Transverse colon (tissue), 4 donors: Measurements from ENCODE around the gene CPVL. TPM values are rescaled to one million over a fixed set of nuclear protein-coding genes. Genes with fewer than 3 reads are reported as not detected.

ENCODE experiments used
- DNase-seq: peaks from one replicate; pipeline ENCODE4 v3.0.0-alpha.2; 2019
- H3K27ac ChIP-seq, 4 donors: fragments of 200-600 bp; sonication (generic); 2 replicates each; pipeline ENCODE4 v1.5.1; 2016 to 2018; ENCODE audit warnings: inconsistent platforms in 4 of 4
- H3K27me3 ChIP-seq: fragments of 200-600 bp; sonication (generic); 2 replicates; pipeline ENCODE4 v1.5.1; 2017; ENCODE audit warnings: inconsistent platforms
- H3K36me3 ChIP-seq, 4 donors: fragments of 200-600 bp; sonication (generic); 2 replicates each; pipeline ENCODE4 v1.5.1; 2017 to 2019; ENCODE audit warnings: inconsistent platforms in 4 of 4
- H3K4me1 ChIP-seq, 4 donors: fragments of 200-600 bp; sonication (generic); 2 replicates each; pipeline ENCODE4 v1.5.1; 2017 to 2020; ENCODE audit warnings: inconsistent platforms in 4 of 4
- H3K4me3 ChIP-seq, 4 donors: fragments of 200-600 bp; sonication (generic); 1 replicate in 1 of 4; 2 replicates in 3 of 4; pipeline versions ENCODE4 v1.5.1 to v1.6.1; 2017 to 2019; ENCODE audit warnings: inconsistent platforms in 4 of 4
- H3K9me3 ChIP-seq, 2 donors: fragments of 200-600 bp; sonication (generic); 2 replicates each; pipeline ENCODE4 v1.5.1; 2017 to 2019; ENCODE audit warnings: inconsistent platforms in 2 of 2
- EP300 ChIP-seq: sonication (generic); formaldehyde crosslinking; IDR thresholded peaks from one replicate; pipeline ENCODE4 v1.6.1; 2017; ENCODE audit warnings: antibody characterized with exemption, low read depth
- POLR2A ChIP-seq: fragments of 450-650 bp; IDR thresholded peaks from one replicate; pipeline ENCODE4 v1.6.1; 2016; ENCODE audit warnings: antibody characterized with exemption, mild to moderate bottlenecking, moderate library complexity
- POLR2AphosphoS5 ChIP-seq, 3 donors: sonication (generic); formaldehyde crosslinking; IDR thresholded peaks; one replicate each; pipeline ENCODE4 v1.6.1; 2016; ENCODE audit warnings: antibody characterized with exemption in 3 of 3
- WGBS, 2 donors: methylation state at CpG; one replicate each; pipeline ENCODE4 v1.1.5; 2018; ENCODE audit warnings: low coverage in 1 of 2; 5-methylcytosine and 5-hydroxymethylcytosine counted together
- in situ Hi-C, 4 donors: fragments of 200-750 bp; cut with MboI; loops; one replicate each; pipeline versions ENCODE4 v1.15.0 to v1.15.1; 2017; ENCODE audit warnings: low sequenced_read_pairs in 3 of 4, low pct_ligation_motif_present in 1 of 4, low pct_unique_long_range_greater_than_20kb in 1 of 4
- intact Hi-C: fragments of 100-400 bp; cut with DNase I; formaldehyde crosslinking; loops from one replicate; pipeline ENCODE4 v1.15.1; 2023; ENCODE audit warnings: low total_unique reads
- total RNA-seq, 4 donors: library from RNA; depleted of rRNA; stranded (reverse); fragments of >200 nt; gene quantifications; one replicate each; pipeline ENCODE4 v1.1.0, GENCODE V29; 2016
- TF ChIP-seq, protein P1 (sequence below), 5 experiments: fragments of 200-600 bp in 3 of 5; fragments of 450-650 bp in 2 of 5; sonication (generic) in 3 of 5; IDR thresholded peaks; 1 replicate in 2 of 5; 2 replicates in 3 of 5; pipeline ENCODE4 v1.5.1; 2016 to 2017; ENCODE audit warnings: antibody characterized with exemption in 5 of 5, inconsistent platforms in 3 of 5, mild to moderate bottlenecking in 2 of 5, moderate library complexity in 1 of 5

CPVL gene
- total RNA-seq, 4 donors from 2014 or later, result 0.75 to 9.7 (median 4.8) TPM

DNA sequence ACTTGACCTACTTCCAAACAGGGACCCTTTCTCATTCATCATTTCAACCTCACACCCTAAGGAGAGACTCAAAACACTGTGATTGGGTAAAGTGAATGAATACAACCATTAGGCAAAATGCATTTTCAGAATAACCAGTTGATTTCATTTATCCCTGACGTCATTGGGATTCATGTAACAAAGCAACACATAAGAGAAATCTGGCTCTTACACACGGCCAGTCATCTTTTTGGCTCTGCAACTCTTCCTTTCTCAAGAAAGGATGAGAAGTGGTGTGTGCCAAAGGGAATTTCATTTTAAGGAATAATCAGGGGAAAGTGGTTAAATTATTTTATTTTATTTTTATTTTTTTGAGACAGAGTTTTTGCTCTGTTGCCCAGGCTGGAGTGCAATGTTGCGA lies 83.1 kb downstream of the CPVL start:
- intact Hi-C loops, result no loop called here

DNA sequence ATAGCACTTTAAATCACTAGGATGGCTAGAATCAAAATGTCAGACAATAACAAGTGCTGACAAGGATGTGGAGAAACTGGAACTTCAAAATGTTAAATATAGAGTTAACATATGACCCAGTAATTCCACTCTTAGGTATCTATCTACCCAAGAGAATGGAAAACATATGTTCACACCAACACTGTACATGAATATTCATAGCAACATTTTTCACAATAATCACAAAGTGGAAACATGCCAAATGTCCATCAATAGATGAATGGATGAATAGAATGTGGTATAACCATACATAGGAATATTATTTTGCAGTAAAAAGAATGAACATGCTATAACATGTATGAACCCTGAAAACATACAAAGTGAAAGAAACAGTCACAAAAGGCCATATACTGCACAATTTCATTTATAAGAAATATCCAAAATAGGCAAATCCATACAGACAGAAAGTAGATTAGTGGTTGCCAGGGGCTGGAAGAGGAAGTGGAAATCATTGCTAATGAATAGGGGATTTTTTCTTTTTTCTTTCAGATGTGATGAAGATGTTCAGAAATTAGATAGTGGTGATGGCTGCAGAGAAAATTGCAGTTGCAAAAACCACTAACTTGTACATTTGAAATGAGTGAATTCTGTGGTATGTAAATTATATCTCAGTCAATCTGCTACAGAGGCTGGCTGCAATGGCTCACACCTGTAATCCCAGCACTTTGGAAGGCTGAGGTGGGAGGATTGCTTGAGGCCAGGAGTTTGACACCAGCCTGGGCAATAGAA lies 93.0 kb downstream of the CPVL start:
- no peak overlapping the region for H3K4me3 ChIP-seq
- TF ChIP-seq EP300 (no peak), POLR2A (no peak), POLR2AphosphoS5 (IDR thresholded peaks at IDR 0.05) (no peak)
- TF ChIP-seq, protein P1, sequence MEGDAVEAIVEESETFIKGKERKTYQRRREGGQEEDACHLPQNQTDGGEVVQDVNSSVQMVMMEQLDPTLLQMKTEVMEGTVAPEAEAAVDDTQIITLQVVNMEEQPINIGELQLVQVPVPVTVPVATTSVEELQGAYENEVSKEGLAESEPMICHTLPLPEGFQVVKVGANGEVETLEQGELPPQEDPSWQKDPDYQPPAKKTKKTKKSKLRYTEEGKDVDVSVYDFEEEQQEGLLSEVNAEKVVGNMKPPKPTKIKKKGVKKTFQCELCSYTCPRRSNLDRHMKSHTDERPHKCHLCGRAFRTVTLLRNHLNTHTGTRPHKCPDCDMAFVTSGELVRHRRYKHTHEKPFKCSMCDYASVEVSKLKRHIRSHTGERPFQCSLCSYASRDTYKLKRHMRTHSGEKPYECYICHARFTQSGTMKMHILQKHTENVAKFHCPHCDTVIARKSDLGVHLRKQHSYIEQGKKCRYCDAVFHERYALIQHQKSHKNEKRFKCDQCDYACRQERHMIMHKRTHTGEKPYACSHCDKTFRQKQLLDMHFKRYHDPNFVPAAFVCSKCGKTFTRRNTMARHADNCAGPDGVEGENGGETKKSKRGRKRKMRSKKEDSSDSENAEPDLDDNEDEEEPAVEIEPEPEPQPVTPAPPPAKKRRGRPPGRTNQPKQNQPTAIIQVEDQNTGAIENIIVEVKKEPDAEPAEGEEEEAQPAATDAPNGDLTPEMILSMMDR (IDR thresholded peaks at IDR 0.05), result no peak
- H3K27ac ChIP-seq, result no peak overlapping the region
- H3K27me3 ChIP-seq, result no peaks in the 10 kb centered on the region
- in situ Hi-C loops (no loop called here), intact Hi-C loops (no loop called here)
- no peaks in the 10 kb centered on the region for H3K36me3 ChIP-seq
- no peaks in the 10 kb centered on the region for H3K4me1 ChIP-seq
- no peak for DNase-seq
- H3K9me3 ChIP-seq, result no peaks in the 10 kb centered on the region

More for the DNA sequence above, 83.1 kb downstream of the CPVL start:
- no peaks in the 10 kb centered on the region for H3K27me3 ChIP-seq
- no peaks in the 10 kb centered on the region for H3K4me1 ChIP-seq
- TF ChIP-seq POLR2A (no peak), EP300 (no peak), POLR2AphosphoS5 (IDR thresholded peaks at IDR 0.05) (no peak)
- TF ChIP-seq, protein P1 (IDR thresholded peaks at IDR 0.05), result no peak
- no peaks in the 10 kb centered on the region for H3K9me3 ChIP-seq
- H3K27ac ChIP-seq, result no peak overlapping the region
- no peak overlapping the region for H3K4me3 ChIP-seq
- no peak for DNase-seq
- in situ Hi-C loops, result no loop called here
- WGBS, 2 donors, result 79 to 81% methylated on average over 3 of the region's 3 CpGs
- no peaks in the 10 kb centered on the region for H3K36me3 ChIP-seq

DNA sequence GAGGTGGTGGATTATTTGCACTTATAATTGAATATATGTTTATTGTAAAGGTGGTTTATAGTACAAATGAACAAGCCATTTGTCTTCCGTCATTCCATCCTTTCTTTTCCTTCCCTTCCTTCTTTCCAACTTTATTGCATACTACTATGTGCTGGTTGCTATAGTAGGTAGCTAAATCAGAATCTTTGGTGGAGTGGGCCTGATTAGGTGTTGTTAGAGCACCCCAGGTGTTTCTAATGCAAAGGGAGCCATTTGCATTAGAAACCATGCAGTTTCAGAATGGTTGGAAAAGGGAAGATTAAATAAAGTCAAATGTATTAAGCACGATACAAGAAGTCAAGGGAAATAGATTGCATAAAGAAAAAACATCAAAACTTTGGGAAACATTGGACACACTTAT lies 99.4 kb downstream of the CPVL start:
- Histone ChIP-seq H3K4me3 (no peak overlapping the region), H3K9me3 (no peaks in the 10 kb centered on the region), H3K27me3 (no peaks in the 10 kb centered on the region), H3K36me3 (no peaks in the 10 kb centered on the region), H3K27ac (no peak overlapping the region), H3K4me1 (peaks cover 0 to 25% (median 8%) of the 10 kb centered on the region in 4 donors)
- intact Hi-C loops (no loop called here), in situ Hi-C loops (no loop called here)
- DNase-seq, result no peak
- no peak for TF ChIP-seq POLR2A
- no peak for TF ChIP-seq POLR2AphosphoS5 (IDR thresholded peaks at IDR 0.05)
- TF ChIP-seq EP300, result no peak
- TF ChIP-seq, protein P1 (IDR thresholded peaks at IDR 0.05), result no peak
- whole genome bisulfite sequencing, 2 donors, result 93 to 100% methylated on average over 2 of the region's 2 CpGs

DNA sequence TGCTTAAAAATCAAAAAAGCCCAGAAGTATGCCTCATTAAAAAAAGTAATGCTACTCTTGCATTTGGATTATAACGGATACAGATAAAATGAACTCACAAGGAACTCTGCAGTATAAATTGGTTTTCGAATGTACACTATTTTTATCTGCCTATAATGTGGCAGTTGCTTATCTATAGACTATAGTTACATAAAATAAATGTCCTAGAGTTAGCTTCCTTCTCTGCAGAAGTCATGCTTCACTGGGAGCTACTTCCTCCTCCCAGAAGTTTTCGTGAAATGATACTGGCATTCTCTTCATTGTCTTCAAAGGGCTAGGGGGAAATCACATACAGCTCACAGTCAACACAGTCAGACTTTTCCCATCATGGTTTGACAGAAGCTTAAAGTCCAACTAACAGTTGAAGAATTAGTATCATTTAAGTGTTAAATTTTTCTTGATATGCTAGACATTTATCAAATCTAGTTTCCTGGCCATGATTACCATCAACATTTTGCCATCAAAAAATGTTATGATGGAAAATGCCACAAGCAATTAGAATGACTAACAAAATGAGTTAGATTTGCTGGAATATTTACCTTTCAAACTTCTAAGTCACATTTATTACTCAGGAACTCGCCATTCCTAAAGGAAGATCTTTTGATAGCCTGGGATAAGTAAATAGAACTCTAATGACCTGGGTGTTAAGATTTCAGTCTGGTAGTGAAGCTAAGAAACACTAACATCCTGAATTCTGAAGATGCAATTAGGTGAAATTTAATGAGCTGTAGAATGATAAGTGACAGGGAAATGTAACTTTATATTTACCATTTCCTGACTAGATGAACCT lies 100.9 kb downstream of the CPVL start:
- Histone ChIP-seq H3K27me3 (no peaks in the 10 kb centered on the region), H3K27ac (peak overlapping the region in 1 of 4 donors; percentile 45), H3K4me1 (peaks cover 0 to 25% (median 8%) of the 10 kb centered on the region in 4 donors), H3K9me3 (no peaks in the 10 kb centered on the region), H3K36me3 (no peaks in the 10 kb centered on the region), H3K4me3 (no peak overlapping the region)
- intact Hi-C loops, result no loop called here
- 50 to 51% methylated on average over 4 of the region's 4 CpGs for WGBS, 2 donors
- DNase-seq, result no peak
- in situ Hi-C loops, result no loop called here
- TF ChIP-seq EP300, result no peak
- no peak for TF ChIP-seq POLR2A
- TF ChIP-seq, protein P1 (IDR thresholded peaks at IDR 0.05), result no peak
- no peak for TF ChIP-seq POLR2AphosphoS5 (IDR thresholded peaks at IDR 0.05)
